GM21786 (cell line): ENCODE results near the gene FRS3.

Source experiments
- ATAC-seq: cut with Tn5 transposase; IDR thresholded peaks from one replicate; pipeline ENCODE4 v1.9.1; 2021; ENCODE audit not compliant: unreplicated experiment

FRS3 gene

DNA sequence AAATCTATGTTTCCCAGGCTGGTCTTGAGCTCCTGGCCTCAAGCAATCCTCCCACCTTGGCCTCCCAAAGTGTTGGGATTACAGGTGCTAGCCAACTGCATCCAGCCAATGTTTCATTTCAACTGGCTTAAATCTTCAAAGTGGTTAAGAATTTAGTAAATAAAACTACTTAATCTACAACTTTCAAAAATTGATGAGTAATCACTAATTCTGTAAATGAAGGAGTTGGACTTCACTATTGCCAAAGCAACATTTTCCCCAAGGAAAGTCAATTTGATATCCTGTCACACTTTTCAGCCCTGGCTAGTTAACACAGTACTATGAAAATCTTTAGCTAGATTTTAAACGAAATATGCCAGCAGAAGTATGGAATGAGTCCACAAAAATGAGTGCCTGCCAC, 11.6 kb upstream of the FRS3 start:
- no peak for ATAC-seq

GRCh38 chr6:41790045-41790444, 10.3 kb upstream of the FRS3 start:
- ATAC-seq, result no peak

GRCh38 chr6:41789390-41789724, 9.7 kb upstream of the FRS3 start:
- ATAC-seq, result no peak

DNA sequence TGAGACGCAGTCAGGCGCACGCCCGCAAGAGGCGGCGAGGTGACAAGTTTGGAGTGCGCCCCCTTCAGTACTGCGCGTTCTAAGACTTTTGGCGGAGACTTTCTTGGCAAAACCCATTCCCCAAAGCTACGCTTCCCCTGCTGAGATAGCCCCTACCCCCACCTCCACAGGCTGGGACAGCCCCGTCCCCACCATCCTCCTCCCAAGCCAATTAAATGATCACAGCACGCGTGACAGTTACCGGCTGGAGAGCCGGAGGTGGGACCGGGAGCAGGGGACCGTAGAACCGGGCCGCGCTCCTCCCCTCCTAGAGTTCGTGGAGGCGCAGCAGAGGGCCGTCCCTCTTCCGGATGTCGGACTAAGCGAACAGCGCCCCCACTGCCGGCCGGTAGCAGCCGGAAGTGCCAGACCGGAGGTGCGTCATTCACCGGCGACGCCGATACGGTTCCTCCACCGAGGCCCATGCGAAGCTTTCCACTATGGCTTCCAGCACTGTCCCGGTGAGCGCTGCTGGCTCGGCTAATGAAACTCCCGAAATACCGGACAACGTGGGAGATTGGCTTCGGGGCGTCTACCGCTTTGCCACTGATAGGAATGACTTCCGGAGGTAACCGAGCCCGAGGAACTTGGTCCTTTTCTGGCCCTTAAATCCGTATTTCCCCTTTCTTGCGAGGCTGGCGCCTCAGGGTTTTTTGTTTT, 7.7 kb upstream of the FRS3 start, which contains the start of gene TOMM6:
TOMM6 (plus strand) TSS at position 476 of the 699 bp plus-strand sequence; CDS start at position 480, 4 bp downstream.
- peak; percentile 79 for ATAC-seq

- ATAC-seq, result peak; percentile 40
Observed at GRCh38 chr6:41786451-41787218, 6.9 kb upstream of the FRS3 start.

DNA sequence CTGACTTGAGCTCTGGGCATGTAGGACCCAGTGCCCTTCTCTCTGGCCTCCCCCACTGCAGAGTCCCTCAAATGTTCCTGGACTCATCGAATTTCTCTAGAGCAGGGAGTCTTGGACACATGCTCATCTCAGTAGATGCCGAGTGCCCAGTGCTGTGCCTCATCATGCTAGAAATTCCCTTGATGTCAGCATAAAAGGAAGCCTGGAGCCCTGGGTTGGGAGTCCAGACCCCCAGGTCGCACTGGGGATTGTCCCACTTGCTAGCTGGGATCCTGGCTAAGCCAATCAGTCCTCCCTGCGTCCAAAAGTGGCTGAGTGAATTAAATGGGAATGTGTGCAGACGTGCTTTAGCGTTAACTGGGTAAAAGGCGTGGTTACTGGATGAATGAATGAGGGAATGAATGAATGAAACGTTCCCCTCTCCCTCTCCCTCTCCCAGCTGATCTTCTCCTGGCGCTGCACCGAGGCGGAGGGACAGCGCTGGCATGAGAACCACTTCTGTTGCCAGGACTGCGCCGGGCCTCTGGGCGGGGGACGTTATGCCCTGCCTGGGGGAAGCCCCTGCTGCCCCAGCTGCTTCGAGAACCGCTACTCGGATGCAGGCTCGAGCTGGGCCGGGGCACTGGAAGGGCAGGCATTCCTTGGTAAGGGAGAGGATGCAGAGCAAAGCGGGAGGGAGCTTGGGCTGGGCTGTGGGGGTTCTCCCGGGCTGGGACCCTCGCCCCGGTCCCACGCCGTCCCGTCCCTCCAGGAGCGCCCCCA, 6.2 kb upstream of the FRS3 start:
- ATAC-seq, result no peak

DNA sequence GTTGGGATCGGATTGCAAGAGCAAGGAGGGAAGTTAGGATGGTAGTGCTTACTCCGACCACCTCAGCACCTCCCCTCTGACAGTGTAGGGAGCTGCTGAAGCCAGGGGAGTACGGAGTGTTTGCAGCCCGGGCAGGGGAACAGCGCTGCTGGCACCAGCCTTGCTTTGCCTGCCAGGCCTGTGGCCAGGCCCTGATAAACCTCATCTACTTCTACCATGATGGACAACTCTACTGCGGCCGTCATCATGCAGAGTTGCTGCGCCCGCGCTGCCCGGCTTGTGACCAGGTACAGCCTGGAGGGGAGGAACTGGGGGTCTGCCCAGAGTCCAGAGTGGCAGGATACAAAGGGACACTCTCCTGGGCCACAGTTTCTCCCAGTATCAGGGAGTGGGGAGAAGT, 5.6 kb upstream of the FRS3 start:
- no peak for ATAC-seq

GRCh38 chr6:41784581-41785171, 5.0 kb upstream of the FRS3 start:
- no peak for ATAC-seq

- no peak for ATAC-seq
Observed at GRCh38 chr6:41783106-41783780, 3.5 kb upstream of the FRS3 start.

DNA sequence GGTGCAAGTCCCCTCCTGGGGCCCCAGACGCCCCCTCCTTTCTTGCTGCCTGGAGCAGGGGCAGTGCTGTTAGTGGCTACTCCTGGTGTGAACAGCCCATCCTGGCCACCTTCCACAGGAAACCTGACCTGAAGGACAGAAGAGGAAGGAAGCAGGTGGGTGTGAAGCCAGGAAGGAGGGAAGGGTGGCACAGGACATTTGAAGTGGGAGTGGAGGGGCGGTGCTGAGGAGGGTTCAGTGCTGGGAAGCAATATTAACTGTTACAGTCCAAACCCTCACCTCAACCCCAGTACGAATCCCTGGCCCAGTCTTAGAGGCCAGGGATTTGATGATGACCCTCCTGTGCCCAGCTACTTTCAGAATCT, 1.6 kb upstream of the FRS3 start:
- no peak for ATAC-seq

DNA sequence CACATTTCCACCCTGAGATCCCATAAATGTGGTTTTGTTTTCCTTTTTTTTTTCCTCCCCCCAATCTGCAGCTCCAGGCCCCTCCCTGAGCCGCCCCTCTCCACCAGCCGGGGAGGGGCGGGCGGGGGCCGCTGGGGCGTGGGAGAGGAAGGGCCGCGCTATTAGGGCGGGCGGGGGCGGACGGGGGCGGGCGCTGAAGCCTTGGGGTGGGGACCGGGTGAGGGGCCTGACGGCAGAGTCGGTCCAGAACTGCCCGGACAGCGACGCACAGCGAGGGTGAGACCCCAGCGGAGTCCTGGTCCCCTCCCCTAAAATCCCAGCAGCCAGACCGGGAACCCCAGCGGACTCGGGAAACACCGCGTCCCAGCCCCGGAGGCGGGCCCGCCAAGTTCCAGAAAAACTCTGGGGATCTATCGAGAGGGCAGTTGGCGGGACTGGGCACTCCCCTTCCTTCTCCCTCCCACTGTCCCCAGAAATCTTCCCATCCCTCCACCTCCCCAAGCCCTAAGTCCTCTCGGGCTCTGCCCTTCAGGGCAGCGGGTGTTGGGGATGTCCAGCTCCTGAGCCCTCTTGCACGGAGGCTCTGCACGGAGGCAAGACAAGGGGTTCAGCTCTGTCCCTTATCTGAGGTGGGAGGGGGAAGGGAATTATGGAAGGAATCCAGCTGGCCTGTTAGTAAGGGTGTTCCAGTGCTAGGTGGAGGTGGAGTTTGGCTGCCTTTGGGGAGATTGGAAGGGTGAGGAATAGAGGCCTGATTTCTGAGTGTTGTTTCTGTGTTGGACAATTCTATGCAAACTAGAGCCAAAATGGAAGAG, 1.1 kb upstream of the FRS3 start, which contains the start of gene PRICKLE4:
PRICKLE4 (plus strand) TSS at position 232 of the 815 bp plus-strand sequence. CDS start 2,692 bp downstream, outside the sequence.
- no peak for ATAC-seq

- ATAC-seq, result peak; percentile 2
Observed at GRCh38 chr6:41779336-41779735, 364 bp downstream of the FRS3 start.

GRCh38 chr6:41778895-41779294, 805 bp downstream of the FRS3 start:
- no peak for ATAC-seq

GRCh38 chr6:41777551-41778285, 2.0 kb downstream of the FRS3 start:
- no peak for ATAC-seq

DNA sequence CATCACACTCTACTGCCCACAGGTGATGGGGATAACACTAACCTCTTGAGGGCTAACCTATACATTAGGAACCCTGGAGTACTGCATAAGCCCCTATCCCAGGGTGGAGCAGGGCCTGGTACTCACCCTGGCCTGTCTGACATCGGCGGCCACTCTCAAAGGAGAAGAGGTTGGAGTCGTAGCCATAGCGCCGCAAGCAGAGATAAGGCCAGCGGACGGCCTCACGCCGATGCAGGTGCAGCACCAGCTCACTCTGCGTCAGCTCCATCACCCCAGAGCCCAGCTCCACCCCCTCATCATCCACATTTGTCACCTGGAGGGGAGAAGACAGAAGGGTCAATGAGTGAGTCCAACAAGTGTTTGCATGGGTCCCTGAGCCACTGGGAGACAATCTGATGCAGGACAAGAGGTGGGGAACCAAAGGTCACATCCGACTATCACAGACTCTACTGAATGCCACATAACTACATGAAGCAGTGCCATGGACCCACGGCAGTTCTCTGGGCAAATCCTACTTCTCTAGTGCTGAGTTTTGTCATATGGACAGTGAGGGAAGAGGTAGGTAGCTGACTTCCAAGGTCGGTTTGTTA, 4.3 kb downstream of the FRS3 start:
- no peak for ATAC-seq

DNA sequence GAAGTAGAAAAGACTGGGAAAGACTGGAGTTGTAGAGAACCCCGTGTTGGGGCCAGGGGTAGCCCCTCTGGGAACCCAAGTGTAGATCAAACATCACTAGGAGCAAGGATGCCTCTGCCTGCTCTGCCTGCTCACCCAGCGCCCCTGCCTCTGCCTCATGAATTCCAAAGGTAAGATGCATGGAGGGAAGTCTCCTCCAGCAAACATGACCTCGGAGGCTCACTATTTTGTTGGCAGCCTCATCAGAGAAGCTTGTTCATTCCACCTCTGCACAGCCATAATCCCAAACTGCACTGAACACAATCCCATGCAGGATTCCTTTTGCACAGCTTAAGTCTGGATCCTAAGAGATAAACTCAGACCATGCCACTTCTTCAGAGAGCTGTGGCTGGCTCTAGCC, 4.9 kb downstream of the FRS3 start:
- ATAC-seq, result no peak

- ATAC-seq, result no peak
Observed at GRCh38 chr6:41771058-41771983, 8.4 kb downstream of the FRS3 start.
